GM10266 (cell line): ENCODE results near the gene DDIT4.
"Not testable (repeated sequence)": the region's sequence is repeated elsewhere in the genome, so short reads cannot be mapped to it uniquely, and the experiment has no call there.

Source experiments
- DNase-seq: peaks from one replicate; pipeline ENCODE4 v3.0.0; 2012; ENCODE audit errors: extremely low spot score
- CTCF ChIP-seq: IDR thresholded peaks from 2 replicates; pipeline ENCODE4 v1.5.1; 2012; ENCODE audit warnings: mild to moderate bottlenecking, low read depth; ENCODE audit not compliant: control insufficient read depth, insufficient read depth; ENCODE audit errors: missing control alignments

The DDIT4 gene

GRCh38 chr10:72273410-72274212 is at the start of gene DDIT4:
DDIT4 (plus strand) TSS chr10:72273924; CDS start chr10:72274217, 293 bp downstream.
- peak; percentile 97 for DNase-seq
- no peak for TF ChIP-seq CTCF

- DNase-seq, result not testable (repeated sequence)
These were observed 49.5 kb upstream of the DDIT4 start for GRCh38 chr10:72224191-72224590.

GRCh38 chr10:72226418-72227027 is 47.2 kb upstream of the DDIT4 start:
- DNase-seq, result no peak
- TF ChIP-seq CTCF, result no peak

GRCh38 chr10:72227826-72228225 is 45.9 kb upstream of the DDIT4 start:
- no peak for TF ChIP-seq CTCF
- no peak for DNase-seq

- TF ChIP-seq CTCF, result no peak
- no peak for DNase-seq
These were observed 45.4 kb upstream of the DDIT4 start for GRCh38 chr10:72228318-72228751.

GRCh38 chr10:72229261-72230251 is 44.2 kb upstream of the DDIT4 start:
- no peak for TF ChIP-seq CTCF
- DNase-seq, result no peak

GRCh38 chr10:72233621-72234020 is 40.1 kb upstream of the DDIT4 start:
- TF ChIP-seq CTCF, result no peak
- DNase-seq, result no peak
